B cell (primary cell): ENCODE measurements around the gene EFNA5. TPM values are rescaled to one million over a fixed set of nuclear protein-coding genes. Genes with fewer than 3 reads are reported as not detected.

Experiments used
- ATAC-seq: fragments of 200-7000 bp; cut with Tn5 transposase; one replicate; pipeline ENCODE4 v1.10.0; 2021; ENCODE audit warnings: low read depth, mild to moderate bottlenecking, moderate number of reproducible peaks, moderate library complexity
- CTCF ChIA-PET: fragments of 350-600 bp; sonication (Branson Sonifier 250); formaldehyde crosslinking; loops from one replicate; lab custom pipeline; 2021; ENCODE audit warnings: antibody characterized with exemption, inconsistent platforms; lab: Charles Lee
- POLR2A ChIA-PET: fragments of 350-600 bp; sonication (Branson Sonifier 250); formaldehyde crosslinking; loops from one replicate; lab custom pipeline; 2021; ENCODE audit warnings: antibody characterized with exemption; lab: Charles Lee
- DNase-seq: peaks from one replicate; pipeline ENCODE4 v3.0.0; 2013
- H2AFZ ChIP-seq: 2 replicates; pipeline ENCODE4 v1.6.1; 2012; ENCODE audit warnings: mild to moderate bottlenecking, low read depth, low read length; ENCODE audit not compliant: insufficient read depth, poor library complexity, severe bottlenecking
- H3K27ac ChIP-seq, 2 donors: 1 replicate in 1 of 2; 2 replicates in 1 of 2; pipeline ENCODE4 v1.5.1; 2012 to 2013; ENCODE audit warnings: low read length in 2 of 2, mild to moderate bottlenecking in 2 of 2, moderate library complexity in 1 of 2
- H3K27me3 ChIP-seq, 4 experiments: fragments of 200-600 bp in 1 of 4; sonication (generic) in 1 of 4; replicated peaks in 1 of 4; 1 replicate in 2 of 4; 2 replicates in 2 of 4; pipeline versions ENCODE4 v1.6.1 to v1.7.0; 2013 to 2016; ENCODE audit warnings: low read length in 3 of 4, mild to moderate bottlenecking in 2 of 4, mixed read lengths in 1 of 4, moderate library complexity in 1 of 4; ENCODE audit not compliant: insufficient read depth in 4 of 4, control insufficient read depth in 3 of 4; ENCODE audit errors: control extremely low read depth in 1 of 4
- H3K36me3 ChIP-seq, 2 experiments: replicated peaks in 1 of 2; 1 replicate in 1 of 2; 2 replicates in 1 of 2; pipeline versions ENCODE4 v1.6.1 to v1.7.1; 2013; ENCODE audit warnings: low read length in 1 of 2; ENCODE audit not compliant: insufficient read depth in 2 of 2, control insufficient read depth in 1 of 2; ENCODE audit errors: control extremely low read depth in 1 of 2, extremely low read depth in 1 of 2
- H3K4me1 ChIP-seq, 2 donors: fragments of 200-600 bp in 1 of 2; sonication (generic) in 1 of 2; 1 replicate in 1 of 2; 2 replicates in 1 of 2; pipeline versions ENCODE4 v1.5.1 to v1.6.1; 2013 to 2017; ENCODE audit warnings: low read length in 2 of 2; ENCODE audit not compliant: control insufficient read depth in 2 of 2, insufficient read depth in 2 of 2
- H3K4me2 ChIP-seq: replicated peaks from 2 replicates; pipeline ENCODE3; 2012; ENCODE audit warnings: mild to moderate bottlenecking, low read depth, low read length; ENCODE audit not compliant: poor library complexity, severe bottlenecking
- H3K4me3 ChIP-seq, 5 experiments: fragments of 200-600 bp in 1 of 5; sonication (generic) in 1 of 5; 1 replicate in 3 of 5; 2 replicates in 2 of 5; pipeline versions ENCODE4 v1.5.1 to v1.7.0; 2011 to 2016; ENCODE audit warnings: low read length in 4 of 5, mild to moderate bottlenecking in 4 of 5, low read depth in 2 of 5, control low read depth in 1 of 5, moderate library complexity in 1 of 5; ENCODE audit not compliant: insufficient read depth in 1 of 5; ENCODE audit errors: control extremely low read depth in 1 of 5, extremely low read depth in 1 of 5
- H3K79me2 ChIP-seq: fragments of 200-600 bp; sonication (generic); one replicate; pipeline ENCODE4 v1.6.0; 2016; ENCODE audit warnings: low read length; ENCODE audit not compliant: control insufficient read depth, insufficient read depth
- H3K9ac ChIP-seq: fragments of 200-600 bp; sonication (generic); 2 replicates; pipeline ENCODE4 v1.6.1; 2017; ENCODE audit warnings: mild to moderate bottlenecking, low read length, moderate library complexity
- H3K9me3 ChIP-seq, 3 donors: one replicate each; pipeline versions ENCODE4 v1.6.1 to v1.7.1; 2013; ENCODE audit warnings: low read length in 2 of 3; ENCODE audit not compliant: control insufficient read depth in 2 of 3, insufficient read depth in 1 of 3; ENCODE audit errors: control extremely low read depth in 1 of 3
- H4K20me1 ChIP-seq: 2 replicates; pipeline ENCODE4 v1.6.0; 2012; ENCODE audit warnings: mild to moderate bottlenecking, low read length; ENCODE audit not compliant: insufficient read depth, control insufficient read depth, poor library complexity, severe bottlenecking
- H3K27ac Mint-ChIP-seq: one replicate; pipeline ENCODE4 v1.8.0; 2021; ENCODE audit warnings: mixed read lengths
- H3K27me3 Mint-ChIP-seq: one replicate; pipeline ENCODE4 v1.8.0; 2021; ENCODE audit warnings: mixed read lengths
- H3K4me1 Mint-ChIP-seq: one replicate; pipeline ENCODE4 v1.8.0; 2021; ENCODE audit warnings: mixed read lengths
- H3K4me3 Mint-ChIP-seq: one replicate; pipeline ENCODE4 v1.8.0; 2021; ENCODE audit warnings: mixed read lengths
- H3K9me3 Mint-ChIP-seq: one replicate; pipeline ENCODE4 v1.8.0; 2022; ENCODE audit warnings: mixed read lengths; ENCODE audit not compliant: insufficient read depth
- CTCF ChIP-seq: fragments of 200-600 bp; IDR thresholded peaks from one replicate; pipeline ENCODE4 v1.8.0; 2022; ENCODE audit warnings: antibody characterized with exemption, mild to moderate bottlenecking
- EZH2 ChIP-seq: IDR thresholded peaks from 2 replicates; pipeline ENCODE4 v1.6.1; 2012; ENCODE audit warnings: borderline replicate concordance, low read depth, mild to moderate bottlenecking, moderate library complexity, low read length; ENCODE audit not compliant: insufficient read depth, poor library complexity, severe bottlenecking
- WGBS: methylation state at CpG from one replicate; pipeline ENCODE4 v1.1.5; 2013; ENCODE audit warnings: missing lambda C conversion rate; ENCODE audit not compliant: insufficient coverage; 5-methylcytosine and 5-hydroxymethylcytosine counted together
- intact Hi-C: fragments of 100-400 bp; cut with micrococcal nuclease; formaldehyde crosslinking; loops from one replicate; pipeline ENCODE4 v1.10.0; 2022
- polyA plus RNA-seq: library from polyadenylated mRNA; depleted of rRNA; stranded (reverse); fragments of >200 nt; gene quantifications from 2 replicates; pipeline ENCODE4 v1.2.3, GENCODE V29; 2012
- total RNA-seq, 2 donors: library from RNA; stranded (reverse); fragments of 120-200 nt in 1 of 2; gene quantifications; 1 replicate in 1 of 2; 2 replicates in 1 of 2; pipeline versions ENCODE4 v1.2.3 to v1.2.4, GENCODE V29; 2013 to 2022

The EFNA5 gene
- total and polyA plus RNA-seq, 2 donors (not counting 1 experiment from before 2014, with no cell fraction given): not detected

- POLR2A ChIA-PET: no interaction called here
- Histone ChIP-seq H3K36me3 (no peaks in the 10 kb centered on the region), H3K79me2 (no peaks in the 10 kb centered on the region), H3K27ac (no peak overlapping the region), H2AFZ (no peak overlapping the region), H3K9me3 (no peaks in the 10 kb centered on the region), H3K27me3 (no peaks in the 10 kb centered on the region), H4K20me1 (no peaks in the 10 kb centered on the region), H3K4me2 (no peak overlapping the region), H3K4me1 (no peaks in the 10 kb centered on the region), H3K9ac (no peak overlapping the region), H3K4me3 (no peak overlapping the region)
- no peak overlapping the region for H3K27ac Mint-ChIP-seq
- intact Hi-C loops: no loop called here
- CTCF ChIA-PET: no interaction called here
- TF ChIP-seq EZH2 (no peak), CTCF (no peak)
- ATAC-seq: no peak
- peaks cover 7% of the 10 kb centered on the region for H3K27me3 Mint-ChIP-seq
- no peak for DNase-seq
- H3K9me3 Mint-ChIP-seq: no peaks in the 10 kb centered on the region
- H3K4me1 Mint-ChIP-seq: no peaks in the 10 kb centered on the region
- no peak overlapping the region for H3K4me3 Mint-ChIP-seq
- WGBS: no CpG with 5 or more reads among the region's 1 CpG
Observed at GRCh38 chr5:107415762-107416161, 255.0 kb downstream of the EFNA5 start.

GRCh38 chr5:107414802-107415201, 255.9 kb downstream of the EFNA5 start:
- DNase-seq: no peak
- H2AFZ ChIP-seq: no peak overlapping the region
- Mint-ChIP-seq H3K4me3 (no peak overlapping the region), H3K27me3 (peaks cover 7% of the 10 kb centered on the region), H3K9me3 (no peaks in the 10 kb centered on the region), H3K4me1 (no peaks in the 10 kb centered on the region), H3K27ac (no peak overlapping the region)
- H3K9me3 ChIP-seq: no peaks in the 10 kb centered on the region
- no peaks in the 10 kb centered on the region for H3K36me3 ChIP-seq
- POLR2A ChIA-PET: no interaction called here
- no peaks in the 10 kb centered on the region for H3K27me3 ChIP-seq
- CTCF ChIA-PET: interaction anchor here (1.0 kb wide), 1 partner anchor 54 kb away, joined by 3 read pairs; no protein-coding TSS in a partner anchor
- H4K20me1 ChIP-seq: no peaks in the 10 kb centered on the region
- intact Hi-C loops: no loop called here
- no CpG with 5 or more reads among the region's 2 CpGs for WGBS
- ATAC-seq: no peak
- no peak overlapping the region for H3K4me2 ChIP-seq
- H3K27ac ChIP-seq: no peak overlapping the region
- H3K9ac ChIP-seq: no peak overlapping the region
- no peak overlapping the region for H3K4me3 ChIP-seq
- TF ChIP-seq EZH2 (no peak), CTCF (no peak)
- no peaks in the 10 kb centered on the region for H3K79me2 ChIP-seq
- no peaks in the 10 kb centered on the region for H3K4me1 ChIP-seq
